ENCODE data around the gene SLC35B2.
A peak's percentile ranks its signal among the peaks of the same experiment; 100 is the strongest.
"Not testable (repeated sequence)": the region's sequence is repeated elsewhere in the genome, so short reads cannot be mapped to it uniquely, and the experiment has no call there.

The SLC35B2 gene

GRCh38 chr6:44238687-44239350 is 18.5 kb downstream of the SLC35B2 start:
- no peaks in the 10 kb centered on the region for H3K36me3 ChIP-seq (ENCODE audit: control insufficient read depth, insufficient read depth, low read length)
- peaks cover 27% of the 10 kb centered on the region for H3K4me1 ChIP-seq (ENCODE audit: control insufficient read depth, insufficient read depth, low read length)
- no peak overlapping the region for H3K9ac ChIP-seq (ENCODE audit: low read length)
- H3K4me3 ChIP-seq (ENCODE audit: low read length) = no peak overlapping the region
- no peaks in the 10 kb centered on the region for H3K27me3 ChIP-seq (ENCODE audit: control insufficient read depth, insufficient read depth, low read length)
- H3K27ac ChIP-seq (ENCODE audit: low read depth, low read length) = peak overlapping the region; percentile 94

GRCh38 chr6:44237813-44238433 is 19.4 kb downstream of the SLC35B2 start:
- Histone ChIP-seq H3K36me3 (ENCODE audit: control insufficient read depth, insufficient read depth, low read length) (no peaks in the 10 kb centered on the region), H3K9ac (ENCODE audit: low read length) (peak overlapping the region; percentile 80), H3K4me1 (ENCODE audit: control insufficient read depth, insufficient read depth, low read length) (peaks cover 36% of the 10 kb centered on the region), H3K27ac (ENCODE audit: low read depth, low read length) (peak overlapping the region; percentile 94), H3K27me3 (ENCODE audit: control insufficient read depth, insufficient read depth, low read length) (no peaks in the 10 kb centered on the region), H3K4me3 (ENCODE audit: low read length) (peak overlapping the region; percentile 73)

- no peaks in the 10 kb centered on the region for H3K27me3 ChIP-seq (ENCODE audit: control insufficient read depth, insufficient read depth, low read length)
- H3K4me1 ChIP-seq (ENCODE audit: control insufficient read depth, insufficient read depth, low read length) = peaks cover 41% of the 10 kb centered on the region
- H3K36me3 ChIP-seq (ENCODE audit: control insufficient read depth, insufficient read depth, low read length) = peaks cover 4% of the 10 kb centered on the region
- peak overlapping the region; percentile 80 for H3K9ac ChIP-seq (ENCODE audit: low read length)
- H3K27ac ChIP-seq (ENCODE audit: low read depth, low read length) = peak overlapping the region; percentile 94
- H3K4me3 ChIP-seq (ENCODE audit: low read length) = peak overlapping the region; percentile 73
Observed at GRCh38 chr6:44237021-44237812, 20.1 kb downstream of the SLC35B2 start.

- H3K36me3 ChIP-seq (ENCODE audit: control insufficient read depth, insufficient read depth, low read length) = peaks cover 12% of the 10 kb centered on the region
- H3K27ac ChIP-seq (ENCODE audit: low read depth, low read length) = peak overlapping the region; percentile 27
- H3K4me1 ChIP-seq (ENCODE audit: control insufficient read depth, insufficient read depth, low read length) = peaks cover 50% of the 10 kb centered on the region
- no peaks in the 10 kb centered on the region for H3K27me3 ChIP-seq (ENCODE audit: control insufficient read depth, insufficient read depth, low read length)
- H3K4me3 ChIP-seq (ENCODE audit: low read length) = no peak overlapping the region
- H3K9ac ChIP-seq (ENCODE audit: low read length) = no peak overlapping the region
Observed at GRCh38 chr6:44235891-44236516, 21.3 kb downstream of the SLC35B2 start.

GRCh38 chr6:44235269-44235668 is 22.1 kb downstream of the SLC35B2 start:
- H3K36me3 ChIP-seq (ENCODE audit: control insufficient read depth, insufficient read depth, low read length) = peaks cover 12% of the 10 kb centered on the region
- no peak overlapping the region for H3K4me3 ChIP-seq (ENCODE audit: low read length)
- H3K27ac ChIP-seq (ENCODE audit: low read depth, low read length) = peak overlapping the region; percentile 79
- H3K4me1 ChIP-seq (ENCODE audit: control insufficient read depth, insufficient read depth, low read length) = peaks cover 57% of the 10 kb centered on the region
- H3K9ac ChIP-seq (ENCODE audit: low read length) = no peak overlapping the region
- no peaks in the 10 kb centered on the region for H3K27me3 ChIP-seq (ENCODE audit: control insufficient read depth, insufficient read depth, low read length)

GRCh38 chr6:44234101-44235025 is 23.0 kb downstream of the SLC35B2 start:
- H3K4me3 ChIP-seq (ENCODE audit: low read length) = peak overlapping the region; percentile 22
- H3K4me1 ChIP-seq (ENCODE audit: control insufficient read depth, insufficient read depth, low read length) = peaks cover 62% of the 10 kb centered on the region
- peaks cover 12% of the 10 kb centered on the region for H3K36me3 ChIP-seq (ENCODE audit: control insufficient read depth, insufficient read depth, low read length)
- no peak overlapping the region for H3K9ac ChIP-seq (ENCODE audit: low read length)
- peak overlapping the region; percentile 79 for H3K27ac ChIP-seq (ENCODE audit: low read depth, low read length)
- H3K27me3 ChIP-seq (ENCODE audit: control insufficient read depth, insufficient read depth, low read length) = no peaks in the 10 kb centered on the region

- Histone ChIP-seq H3K27me3 (ENCODE audit: control insufficient read depth, insufficient read depth, low read length) (no peaks in the 10 kb centered on the region), H3K36me3 (ENCODE audit: control insufficient read depth, insufficient read depth, low read length) (peaks cover 12% of the 10 kb centered on the region), H3K4me3 (ENCODE audit: low read length) (no peak overlapping the region), H3K27ac (ENCODE audit: low read depth, low read length) (peak overlapping the region; percentile 72), H3K9ac (ENCODE audit: low read length) (no peak overlapping the region), H3K4me1 (ENCODE audit: control insufficient read depth, insufficient read depth, low read length) (peaks cover 69% of the 10 kb centered on the region)
Observed at GRCh38 chr6:44233567-44234100, 23.7 kb downstream of the SLC35B2 start.

GRCh38 chr6:44232676-44233566 is 24.4 kb downstream of the SLC35B2 start:
- Histone ChIP-seq H3K4me3 (ENCODE audit: low read length) (no peak overlapping the region), H3K36me3 (ENCODE audit: control insufficient read depth, insufficient read depth, low read length) (peaks cover 12% of the 10 kb centered on the region), H3K27me3 (ENCODE audit: control insufficient read depth, insufficient read depth, low read length) (no peaks in the 10 kb centered on the region), H3K27ac (ENCODE audit: low read depth, low read length) (peak overlapping the region; percentile 72), H3K4me1 (ENCODE audit: control insufficient read depth, insufficient read depth, low read length) (peaks cover 76% of the 10 kb centered on the region), H3K9ac (ENCODE audit: low read length) (no peak overlapping the region)

GRCh38 chr6:44231426-44231825 is 25.9 kb downstream of the SLC35B2 start:
- not testable (repeated sequence) for H3K4me3 ChIP-seq (ENCODE audit: low read length); H3K9ac ChIP-seq (ENCODE audit: low read length); H3K27me3 ChIP-seq (ENCODE audit: control insufficient read depth, insufficient read depth, low read length)
- peaks cover 85% of the 10 kb centered on the region for H3K4me1 ChIP-seq (ENCODE audit: control insufficient read depth, insufficient read depth, low read length)
- H3K36me3 ChIP-seq (ENCODE audit: control insufficient read depth, insufficient read depth, low read length) = peaks cover 12% of the 10 kb centered on the region
- H3K27ac ChIP-seq (ENCODE audit: low read depth, low read length) = peak overlapping the region; percentile 72

- Histone ChIP-seq H3K27ac (ENCODE audit: low read depth, low read length) (peak overlapping the region; percentile 72), H3K9ac (ENCODE audit: low read length) (no peak overlapping the region), H3K4me3 (ENCODE audit: low read length) (no peak overlapping the region), H3K27me3 (ENCODE audit: control insufficient read depth, insufficient read depth, low read length) (no peaks in the 10 kb centered on the region), H3K36me3 (ENCODE audit: control insufficient read depth, insufficient read depth, low read length) (peaks cover 12% of the 10 kb centered on the region), H3K4me1 (ENCODE audit: control insufficient read depth, insufficient read depth, low read length) (peaks cover 85% of the 10 kb centered on the region)
Observed at GRCh38 chr6:44230034-44230675, 27.2 kb downstream of the SLC35B2 start.
